B cell (primary cell): ENCODE data around the gene GFPT2. TPM values are rescaled to one million over a fixed set of nuclear protein-coding genes. Genes with fewer than 3 reads are reported as not detected.

Experiments used
- ATAC-seq: fragments of 200-7000 bp; cut with Tn5 transposase; one replicate; pipeline ENCODE4 v1.10.0; 2021; ENCODE audit warnings: low read depth, mild to moderate bottlenecking, moderate number of reproducible peaks, moderate library complexity
- CTCF ChIA-PET: fragments of 350-600 bp; sonication (Branson Sonifier 250); formaldehyde crosslinking; loops from one replicate; lab custom pipeline; 2021; ENCODE audit warnings: antibody characterized with exemption, inconsistent platforms; lab: Charles Lee
- POLR2A ChIA-PET: fragments of 350-600 bp; sonication (Branson Sonifier 250); formaldehyde crosslinking; loops from one replicate; lab custom pipeline; 2021; ENCODE audit warnings: antibody characterized with exemption; lab: Charles Lee
- DNase-seq: peaks from one replicate; pipeline ENCODE4 v3.0.0; 2013
- H2AFZ ChIP-seq: 2 replicates; pipeline ENCODE4 v1.6.1; 2012; ENCODE audit warnings: mild to moderate bottlenecking, low read depth, low read length; ENCODE audit not compliant: insufficient read depth, poor library complexity, severe bottlenecking
- H3K27ac ChIP-seq, 2 donors: 1 replicate in 1 of 2; 2 replicates in 1 of 2; pipeline ENCODE4 v1.5.1; 2012 to 2013; ENCODE audit warnings: low read length in 2 of 2, mild to moderate bottlenecking in 2 of 2, moderate library complexity in 1 of 2
- H3K27me3 ChIP-seq, 4 experiments: fragments of 200-600 bp in 1 of 4; sonication (generic) in 1 of 4; replicated peaks in 1 of 4; 1 replicate in 2 of 4; 2 replicates in 2 of 4; pipeline versions ENCODE4 v1.6.1 to v1.7.0; 2013 to 2016; ENCODE audit warnings: low read length in 3 of 4, mild to moderate bottlenecking in 2 of 4, mixed read lengths in 1 of 4, moderate library complexity in 1 of 4; ENCODE audit not compliant: insufficient read depth in 4 of 4, control insufficient read depth in 3 of 4; ENCODE audit errors: control extremely low read depth in 1 of 4
- H3K36me3 ChIP-seq, 2 experiments: replicated peaks in 1 of 2; 1 replicate in 1 of 2; 2 replicates in 1 of 2; pipeline versions ENCODE4 v1.6.1 to v1.7.1; 2013; ENCODE audit warnings: low read length in 1 of 2; ENCODE audit not compliant: insufficient read depth in 2 of 2, control insufficient read depth in 1 of 2; ENCODE audit errors: control extremely low read depth in 1 of 2, extremely low read depth in 1 of 2
- H3K4me1 ChIP-seq, 2 donors: fragments of 200-600 bp in 1 of 2; sonication (generic) in 1 of 2; 1 replicate in 1 of 2; 2 replicates in 1 of 2; pipeline versions ENCODE4 v1.5.1 to v1.6.1; 2013 to 2017; ENCODE audit warnings: low read length in 2 of 2; ENCODE audit not compliant: control insufficient read depth in 2 of 2, insufficient read depth in 2 of 2
- H3K4me2 ChIP-seq: replicated peaks from 2 replicates; pipeline ENCODE3; 2012; ENCODE audit warnings: mild to moderate bottlenecking, low read depth, low read length; ENCODE audit not compliant: poor library complexity, severe bottlenecking
- H3K4me3 ChIP-seq, 5 experiments: fragments of 200-600 bp in 1 of 5; sonication (generic) in 1 of 5; 1 replicate in 3 of 5; 2 replicates in 2 of 5; pipeline versions ENCODE4 v1.5.1 to v1.7.0; 2011 to 2016; ENCODE audit warnings: low read length in 4 of 5, mild to moderate bottlenecking in 4 of 5, low read depth in 2 of 5, control low read depth in 1 of 5, moderate library complexity in 1 of 5; ENCODE audit not compliant: insufficient read depth in 1 of 5; ENCODE audit errors: control extremely low read depth in 1 of 5, extremely low read depth in 1 of 5
- H3K79me2 ChIP-seq: fragments of 200-600 bp; sonication (generic); one replicate; pipeline ENCODE4 v1.6.0; 2016; ENCODE audit warnings: low read length; ENCODE audit not compliant: control insufficient read depth, insufficient read depth
- H3K9ac ChIP-seq: fragments of 200-600 bp; sonication (generic); 2 replicates; pipeline ENCODE4 v1.6.1; 2017; ENCODE audit warnings: mild to moderate bottlenecking, low read length, moderate library complexity
- H3K9me3 ChIP-seq, 3 donors: one replicate each; pipeline versions ENCODE4 v1.6.1 to v1.7.1; 2013; ENCODE audit warnings: low read length in 2 of 3; ENCODE audit not compliant: control insufficient read depth in 2 of 3, insufficient read depth in 1 of 3; ENCODE audit errors: control extremely low read depth in 1 of 3
- H4K20me1 ChIP-seq: 2 replicates; pipeline ENCODE4 v1.6.0; 2012; ENCODE audit warnings: mild to moderate bottlenecking, low read length; ENCODE audit not compliant: insufficient read depth, control insufficient read depth, poor library complexity, severe bottlenecking
- H3K27ac Mint-ChIP-seq: one replicate; pipeline ENCODE4 v1.8.0; 2021; ENCODE audit warnings: mixed read lengths
- H3K27me3 Mint-ChIP-seq: one replicate; pipeline ENCODE4 v1.8.0; 2021; ENCODE audit warnings: mixed read lengths
- H3K4me1 Mint-ChIP-seq: one replicate; pipeline ENCODE4 v1.8.0; 2021; ENCODE audit warnings: mixed read lengths
- H3K4me3 Mint-ChIP-seq: one replicate; pipeline ENCODE4 v1.8.0; 2021; ENCODE audit warnings: mixed read lengths
- H3K9me3 Mint-ChIP-seq: one replicate; pipeline ENCODE4 v1.8.0; 2022; ENCODE audit warnings: mixed read lengths; ENCODE audit not compliant: insufficient read depth
- CTCF ChIP-seq: fragments of 200-600 bp; IDR thresholded peaks from one replicate; pipeline ENCODE4 v1.8.0; 2022; ENCODE audit warnings: antibody characterized with exemption, mild to moderate bottlenecking
- EZH2 ChIP-seq: IDR thresholded peaks from 2 replicates; pipeline ENCODE4 v1.6.1; 2012; ENCODE audit warnings: borderline replicate concordance, low read depth, mild to moderate bottlenecking, moderate library complexity, low read length; ENCODE audit not compliant: insufficient read depth, poor library complexity, severe bottlenecking
- WGBS: methylation state at CpG from one replicate; pipeline ENCODE4 v1.1.5; 2013; ENCODE audit warnings: missing lambda C conversion rate; ENCODE audit not compliant: insufficient coverage; 5-methylcytosine and 5-hydroxymethylcytosine counted together
- intact Hi-C: fragments of 100-400 bp; cut with micrococcal nuclease; formaldehyde crosslinking; loops from one replicate; pipeline ENCODE4 v1.10.0; 2022
- polyA plus RNA-seq: library from polyadenylated mRNA; depleted of rRNA; stranded (reverse); fragments of >200 nt; gene quantifications from 2 replicates; pipeline ENCODE4 v1.2.3, GENCODE V29; 2012
- total RNA-seq, 2 donors: library from RNA; stranded (reverse); fragments of 120-200 nt in 1 of 2; gene quantifications; 1 replicate in 1 of 2; 2 replicates in 1 of 2; pipeline versions ENCODE4 v1.2.3 to v1.2.4, GENCODE V29; 2013 to 2022

GFPT2 gene
- total and polyA plus RNA-seq, 2 donors (not counting 1 experiment from before 2014, with no cell fraction given): 0.03 to 2.8 TPM

- no peak overlapping the region for H3K27ac ChIP-seq
- no peak overlapping the region for H2AFZ ChIP-seq
- H3K9ac ChIP-seq: no peak overlapping the region
- H3K36me3 ChIP-seq: no peaks in the 10 kb centered on the region
- 92% methylated on average over 30 of the region's 34 CpGs for WGBS
- H3K4me2 ChIP-seq: no peak overlapping the region
- TF ChIP-seq CTCF (no peak), EZH2 (no peak)
- POLR2A ChIA-PET: no interaction called here
- peaks cover 0 to 5% (median 0%) of the 10 kb centered on the region in 4 experiments for H3K27me3 ChIP-seq
- no peak overlapping the region for H3K27ac Mint-ChIP-seq
- H3K4me3 Mint-ChIP-seq: no peak overlapping the region
- CTCF ChIA-PET: interaction anchor here (1.3 to 3.5 kb wide), 2 partner anchors 8 to 21 kb away, joined by 3 to 13 read pairs; no protein-coding TSS in a partner anchor
- no peaks in the 10 kb centered on the region for H3K9me3 Mint-ChIP-seq
- ATAC-seq: no peak
- no peaks in the 10 kb centered on the region for H3K9me3 ChIP-seq
- intact Hi-C loops: no loop called here
- H3K27me3 Mint-ChIP-seq: peaks cover 23% of the 10 kb centered on the region
- no peaks in the 10 kb centered on the region for H3K79me2 ChIP-seq
- H3K4me3 ChIP-seq: no peak overlapping the region
- no peaks in the 10 kb centered on the region for H3K4me1 ChIP-seq
- no peaks in the 10 kb centered on the region for H3K4me1 Mint-ChIP-seq
- no peak for DNase-seq
- H4K20me1 ChIP-seq: no peaks in the 10 kb centered on the region
Observed at GRCh38 chr5:180336234-180337020, 16.7 kb downstream of the GFPT2 start.

- Histone ChIP-seq H3K36me3 (no peaks in the 10 kb centered on the region), H2AFZ (no peak overlapping the region), H3K27me3 (peaks cover 0 to 8% (median 0%) of the 10 kb centered on the region in 4 experiments), H3K4me2 (no peak overlapping the region), H3K9ac (no peak overlapping the region), H3K27ac (no peak overlapping the region), H3K79me2 (no peaks in the 10 kb centered on the region), H3K4me1 (no peaks in the 10 kb centered on the region), H3K9me3 (no peaks in the 10 kb centered on the region), H3K4me3 (no peak overlapping the region), H4K20me1 (no peaks in the 10 kb centered on the region)
- no peak for ATAC-seq
- 92% methylated on average over 16 of the region's 19 CpGs for WGBS
- Mint-ChIP-seq H3K4me3 (no peak overlapping the region), H3K27me3 (peaks cover 28% of the 10 kb centered on the region), H3K27ac (no peak overlapping the region), H3K4me1 (no peaks in the 10 kb centered on the region), H3K9me3 (no peaks in the 10 kb centered on the region)
- CTCF ChIA-PET: interaction anchor here (3.5 kb wide), 1 partner anchor 20 kb away, joined by 13 read pairs; no protein-coding TSS in a partner anchor
- POLR2A ChIA-PET: no interaction called here
- TF ChIP-seq EZH2 (no peak), CTCF (no peak)
- DNase-seq: no peak
- intact Hi-C loops: no loop called here
Observed at GRCh38 chr5:180335614-180336233, 17.4 kb downstream of the GFPT2 start.
